H1 (cell line): ENCODE measurements around the gene BLCAP. TPM values are rescaled to one million over a fixed set of nuclear protein-coding genes. Genes with fewer than 3 reads are reported as not detected.

Experiments
- CTCF ChIA-PET: fragments of 300-600 bp; sonication (Branson Sonifier 250); formaldehyde crosslinking; loops from one replicate; lab custom pipeline; 2021; ENCODE audit not compliant: partially characterized antibody; lab: Charles Lee
- POLR2A ChIA-PET: fragments of 300-600 bp; sonication (Branson Sonifier 250); formaldehyde crosslinking; loops from one replicate; lab custom pipeline; 2021; ENCODE audit warnings: inconsistent platforms; ENCODE audit not compliant: partially characterized antibody; lab: Charles Lee
- DNase-seq, 2 experiments: peaks; one replicate each; pipeline versions ENCODE4 v3.0.0 to v3.0.0-alpha.2; 2010 to 2022; ENCODE audit warnings: low spot score in 2 of 2, low read depth in 1 of 2, mixed read lengths in 1 of 2
- FAIRE-seq: peaks from 2 replicates; lab custom pipeline; 2011; peaks lifted over from hg19 to GRCh38; lab: Jason Lieb, UNC
- H2AFZ ChIP-seq: 2 replicates; pipeline ENCODE4 v1.8.1; 2012; ENCODE audit warnings: low read length, inconsistent platforms
- H2AK5ac ChIP-seq: 2 replicates; pipeline ENCODE4 v1.6.1; 2013; ENCODE audit warnings: low read depth, low read length
- H2BK120ac ChIP-seq: replicated peaks from 2 replicates; pipeline ENCODE3; 2013; ENCODE audit warnings: low read depth, low read length, inconsistent platforms
- H2BK12ac ChIP-seq: 2 replicates; pipeline ENCODE4 v1.6.1; 2013; ENCODE audit warnings: low read depth, low read length
- H2BK15ac ChIP-seq: 2 replicates; pipeline ENCODE4 v1.6.1; 2013; ENCODE audit warnings: low read length
- H2BK20ac ChIP-seq: 2 replicates; pipeline ENCODE4 v1.6.1; 2013; ENCODE audit warnings: low read length
- H2BK5ac ChIP-seq: 2 replicates; pipeline ENCODE4 v1.6.1; 2013; ENCODE audit warnings: low read depth, low read length
- H3K14ac ChIP-seq: 2 replicates; pipeline ENCODE4 v1.6.1; 2013; ENCODE audit warnings: inconsistent platforms; ENCODE audit not compliant: insufficient read length
- H3K18ac ChIP-seq: 2 replicates; pipeline ENCODE4 v1.6.1; 2013; ENCODE audit warnings: low read length; ENCODE audit errors: extremely low read depth
- H3K23ac ChIP-seq: 2 replicates; pipeline ENCODE4 v1.6.1; 2013; ENCODE audit warnings: inconsistent platforms; ENCODE audit not compliant: insufficient read length
- H3K23me2 ChIP-seq: 2 replicates; pipeline ENCODE4 v1.6.1; 2013; ENCODE audit warnings: low read depth, low read length
- H3K27ac ChIP-seq: 2 replicates; pipeline ENCODE4 v1.6.1; 2011; ENCODE audit warnings: low read depth, low read length, inconsistent platforms
- H3K27me3 ChIP-seq, 4 experiments: replicated peaks in 1 of 4; 1 replicate in 1 of 4; 2 replicates in 3 of 4; pipeline versions ENCODE4 v1.6.1 to v1.8.1; 2011 to 2013; ENCODE audit warnings: low read length in 3 of 4, mild to moderate bottlenecking in 3 of 4, inconsistent platforms in 2 of 4, mixed read lengths in 2 of 4, moderate library complexity in 1 of 4; ENCODE audit not compliant: control insufficient read depth in 3 of 4, insufficient read depth in 3 of 4; ENCODE audit errors: extremely low read depth in 1 of 4
- H3K36me3 ChIP-seq, 4 experiments: 2 replicates each; pipeline versions ENCODE4 v1.6.1 to v1.8.1; 2011 to 2013; ENCODE audit warnings: mild to moderate bottlenecking in 4 of 4, low read length in 3 of 4, moderate library complexity in 2 of 4, control low read depth in 1 of 4, inconsistent platforms in 1 of 4; ENCODE audit not compliant: insufficient read depth in 4 of 4, control insufficient read depth in 2 of 4
- H3K4ac ChIP-seq: replicated peaks from 2 replicates; pipeline ENCODE3; 2013; ENCODE audit warnings: low read length, low read depth, mixed read lengths, inconsistent platforms; ENCODE audit not compliant: insufficient read length
- H3K4me1 ChIP-seq, 4 experiments: replicated peaks in 1 of 4; 1 replicate in 1 of 4; 2 replicates in 3 of 4; pipeline versions ENCODE4 v1.6.1 to v1.8.1; 2011 to 2013; ENCODE audit warnings: low read length in 3 of 4, inconsistent platforms in 2 of 4, mixed read lengths in 1 of 4; ENCODE audit not compliant: insufficient read depth in 4 of 4, control insufficient read depth in 3 of 4
- H3K4me2 ChIP-seq, 2 experiments: 2 replicates each; pipeline versions ENCODE4 v1.6.1 to v1.8.1; 2011 to 2013; ENCODE audit warnings: low read depth in 2 of 2, low read length in 2 of 2, control low read depth in 1 of 2, inconsistent platforms in 1 of 2, mild to moderate bottlenecking in 1 of 2; ENCODE audit not compliant: insufficient read depth in 1 of 2
- H3K4me3 ChIP-seq, 4 experiments: fragments of 200-600, 300-600 bp in 1 of 4; sonication (generic), shearing (Covaris generic), sonication (Bioruptor Twin) in 1 of 4; 2 replicates each; pipeline versions ENCODE4 v1.5.1 to v1.8.1; 2011 to 2016; ENCODE audit warnings: low read length in 4 of 4, low read depth in 3 of 4, control low read depth in 2 of 4, inconsistent platforms in 2 of 4, mild to moderate bottlenecking in 2 of 4, mixed read lengths in 1 of 4, moderate library complexity in 1 of 4; ENCODE audit not compliant: insufficient read depth in 2 of 4; ENCODE audit errors: extremely low read depth in 1 of 4
- H3K56ac ChIP-seq: replicated peaks from 2 replicates; pipeline ENCODE3; 2013; ENCODE audit warnings: low read depth, mild to moderate bottlenecking, mixed read lengths, low read length, inconsistent platforms; ENCODE audit not compliant: insufficient read length
- H3K79me1 ChIP-seq: 2 replicates; pipeline ENCODE4 v1.6.1; 2013; ENCODE audit warnings: low read depth, low read length, control low read depth
- H3K79me2 ChIP-seq, 2 experiments: 2 replicates each; pipeline versions ENCODE4 v1.6.1 to v1.8.1; 2012 to 2013; ENCODE audit warnings: low read length in 2 of 2, mild to moderate bottlenecking in 2 of 2, inconsistent platforms in 1 of 2; ENCODE audit not compliant: insufficient read depth in 2 of 2, control insufficient read depth in 1 of 2
- H3K9ac ChIP-seq, 4 experiments: replicated peaks in 1 of 4; 1 replicate in 1 of 4; 2 replicates in 3 of 4; pipeline versions ENCODE4 v1.6.1 to v1.8.1; 2011 to 2013; ENCODE audit warnings: low read depth in 3 of 4, low read length in 3 of 4, control low read depth in 2 of 4, mild to moderate bottlenecking in 2 of 4, moderate library complexity in 2 of 4, inconsistent platforms in 1 of 4; ENCODE audit errors: extremely low read depth in 1 of 4
- H3K9me3 ChIP-seq, 2 experiments: 2 replicates each; pipeline versions ENCODE4 v1.6.1 to v1.8.1; 2012 to 2013; ENCODE audit warnings: mild to moderate bottlenecking in 2 of 2, moderate library complexity in 2 of 2, control low read depth in 1 of 2, inconsistent platforms in 1 of 2, low read depth in 1 of 2, low read length in 1 of 2, mixed read lengths in 1 of 2; ENCODE audit not compliant: insufficient read depth in 2 of 2
- H4K20me1 ChIP-seq, 2 experiments: replicated peaks in 1 of 2; 2 replicates each; pipeline versions ENCODE3 to v1.8.1; 2011 to 2013; ENCODE audit warnings: inconsistent platforms in 2 of 2, low read length in 2 of 2, mild to moderate bottlenecking in 1 of 2; ENCODE audit not compliant: insufficient read depth in 2 of 2, control insufficient read depth in 1 of 2
- H4K5ac ChIP-seq: 2 replicates; pipeline ENCODE4 v1.6.1; 2013; ENCODE audit warnings: low read length, low read depth, mixed read lengths, inconsistent platforms; ENCODE audit not compliant: insufficient read length
- H4K8ac ChIP-seq: 2 replicates; pipeline ENCODE4 v1.8.0; 2013; ENCODE audit warnings: mild to moderate bottlenecking, moderate library complexity, low read length, inconsistent platforms; ENCODE audit not compliant: insufficient read depth; ENCODE audit errors: extremely low read depth
- H4K91ac ChIP-seq: replicated peaks from 2 replicates; pipeline ENCODE3; 2013; ENCODE audit warnings: low read length, mixed read lengths, inconsistent platforms; ENCODE audit not compliant: insufficient read length
- BCL11A ChIP-seq, 2 experiments: IDR thresholded peaks; one replicate each; pipeline ENCODE4 v1.6.1; 2011; ENCODE audit warnings: low read depth in 2 of 2, low read length in 2 of 2, mild to moderate bottlenecking in 2 of 2
- BRCA1 ChIP-seq: IDR thresholded peaks from 2 replicates; pipeline ENCODE4 v1.6.1; 2012; ENCODE audit warnings: low read depth, low read length, improper control_type of control experiment
- CTBP2 ChIP-seq: IDR thresholded peaks from 2 replicates; pipeline ENCODE4 v1.7.0; 2011; ENCODE audit warnings: borderline replicate concordance, mild to moderate bottlenecking, moderate library complexity, mixed read lengths, low read length; ENCODE audit not compliant: insufficient read depth, insufficient read length
- GTF2F1 ChIP-seq: IDR thresholded peaks from 2 replicates; pipeline ENCODE4 v1.6.1; 2012; ENCODE audit warnings: low read depth, low read length, improper control_type of control experiment, borderline replicate concordance
- KDM5A ChIP-seq: fragments of 200-600 bp; IDR thresholded peaks from 2 replicates; pipeline ENCODE4 v1.7.1; 2012; ENCODE audit warnings: mild to moderate bottlenecking, low read length, inconsistent platforms, mixed read lengths
- RAD21 ChIP-seq, 2 experiments: IDR thresholded peaks in 1 of 2; conservative IDR thresholded peaks in 1 of 2; 2 replicates each; pipeline ENCODE4 v1.6.1; 2011; ENCODE audit warnings: low read depth in 2 of 2, low read length in 2 of 2, improper control_type of control experiment in 1 of 2, inconsistent platforms in 1 of 2, mild to moderate bottlenecking in 1 of 2, moderate library complexity in 1 of 2
- SAP30 ChIP-seq: fragments of 300-600 bp; sonication (generic); IDR thresholded peaks from 2 replicates; pipeline ENCODE4 v1.7.1; 2012; ENCODE audit warnings: low read length, moderate library complexity, mild to moderate bottlenecking, inconsistent platforms; ENCODE audit not compliant: insufficient read depth, insufficient replicate concordance
- SIRT6 ChIP-seq: IDR thresholded peaks from one replicate; pipeline ENCODE4 v1.7.1; 2012; ENCODE audit warnings: low read length, inconsistent platforms
- SP2 ChIP-seq: IDR thresholded peaks from 2 replicates; pipeline ENCODE4 v1.6.1; 2012; ENCODE audit warnings: mild to moderate bottlenecking, low read length, inconsistent platforms
- SRF ChIP-seq: IDR thresholded peaks from 2 replicates; pipeline ENCODE4 v1.6.1; 2011; ENCODE audit warnings: mild to moderate bottlenecking, low read depth, low read length, moderate library complexity
- TAF7 ChIP-seq: optimal IDR thresholded peaks from 2 replicates; pipeline ENCODE3; 2011; ENCODE audit warnings: low read depth, mild to moderate bottlenecking, inconsistent platforms, low read length, moderate library complexity, borderline replicate concordance
- ZNF274 ChIP-seq: IDR thresholded peaks from 2 replicates; pipeline ENCODE4 v1.7.0; 2012; ENCODE audit warnings: low read length, borderline replicate concordance; ENCODE audit errors: extremely low read depth
- polyA plus RNA-seq, 7 experiments: library from polyadenylated mRNA; depleted of rRNA in 3 of 7; stranded (reverse) in 5 of 7; unstranded in 2 of 7; fragments of >200 nt in 5 of 7; fragments of 200-250 nt in 2 of 7; gene quantifications; 1 replicate in 5 of 7; 2 replicates in 1 of 7; 4 replicates in 1 of 7; pipeline versions ENCODE4 v1.2.1 to v1.2.3, GENCODE V29; 2011 to 2013; ENCODE audit warnings: missing spikeins in 2 of 7, mixed read lengths in 2 of 7
- total RNA-seq: library from RNA; stranded (reverse); fragmentation: NEBNext Ultra II Directional; extraction: Animal tissue kit (Norgen Biotek cat#: 25700); gene quantifications from 2 replicates; pipeline ENCODE4 v1.2.1, GENCODE V29; 2021

BLCAP gene
- total and polyA plus RNA-seq, 2 of the 8 experiments (the other 6 are each of a cell fraction or from before 2014, with no cell fraction given) = 60.3 to 72.2 TPM

- H3K36me3 ChIP-seq = no peaks in the 10 kb centered on the region
- H3K56ac ChIP-seq = no peak overlapping the region
- H3K79me1 ChIP-seq = no peaks in the 10 kb centered on the region
- no peak overlapping the region for H2BK20ac ChIP-seq
- H3K9ac ChIP-seq = no peak overlapping the region
- no peak for DNase-seq
- no peak overlapping the region for H3K23ac ChIP-seq
- H4K5ac ChIP-seq = no peak overlapping the region
- H3K79me2 ChIP-seq = no peaks in the 10 kb centered on the region
- no peak overlapping the region for H2AK5ac ChIP-seq
- no peak overlapping the region for H3K4me3 ChIP-seq
- no peak overlapping the region for H2BK12ac ChIP-seq
- no peak overlapping the region for H4K8ac ChIP-seq
- H2AFZ ChIP-seq = no peak overlapping the region
- H3K9me3 ChIP-seq = no peaks in the 10 kb centered on the region
- H2BK5ac ChIP-seq = no peak overlapping the region
- FAIRE-seq = no peak
- no peak overlapping the region for H2BK15ac ChIP-seq
- CTCF ChIA-PET = interaction anchor here (0.6 to 1.5 kb wide), 5 partner anchors 14 to 277 kb away, joined by 3 to 6 read pairs (median 3); no protein-coding TSS in a partner anchor
- TF ChIP-seq GTF2F1 = no peak
- no peak for TF ChIP-seq SRF
- TF ChIP-seq SAP30 = no peak
- TF ChIP-seq CTBP2 = no peak
- no peak for TF ChIP-seq TAF7
- no peak for TF ChIP-seq BRCA1
- no peak for TF ChIP-seq SP2
- TF ChIP-seq RAD21 (IDR thresholded peaks at IDR 0.05 in 1 of 2, conservative IDR thresholded peaks at IDR 0.05 in 1 of 2; ENCODE audit: low read depth in 2 of 2, low read length in 2 of 2) = no peak
- TF ChIP-seq BCL11A (IDR thresholded peaks at IDR 0.05; ENCODE audit: low read depth in 2 of 2, low read length in 2 of 2) = no peak
- TF ChIP-seq ZNF274 = no peak
- TF ChIP-seq KDM5A = no peak
- no peak for TF ChIP-seq SIRT6
- H2BK120ac ChIP-seq = no peak overlapping the region
- POLR2A ChIA-PET = interaction anchor here (1.5 kb wide), 1 partner anchor 28 kb away, joined by 3 read pairs; no protein-coding TSS in a partner anchor
- H4K91ac ChIP-seq = no peak overlapping the region
- no peaks in the 10 kb centered on the region for H3K27me3 ChIP-seq
- no peak overlapping the region for H3K14ac ChIP-seq
- no peaks in the 10 kb centered on the region for H4K20me1 ChIP-seq
- no peak overlapping the region for H3K4me2 ChIP-seq
- no peak overlapping the region for H3K4ac ChIP-seq
- H3K27ac ChIP-seq = no peak overlapping the region
- no peaks in the 10 kb centered on the region for H3K4me1 ChIP-seq
- H3K23me2 ChIP-seq = no peaks in the 10 kb centered on the region
- no peak overlapping the region for H3K18ac ChIP-seq
Measured at GRCh38 chr20:37547912-37548311, 20.2 kb upstream of the BLCAP start.
